ENCODE results near the gene IFT80.

DNA sequence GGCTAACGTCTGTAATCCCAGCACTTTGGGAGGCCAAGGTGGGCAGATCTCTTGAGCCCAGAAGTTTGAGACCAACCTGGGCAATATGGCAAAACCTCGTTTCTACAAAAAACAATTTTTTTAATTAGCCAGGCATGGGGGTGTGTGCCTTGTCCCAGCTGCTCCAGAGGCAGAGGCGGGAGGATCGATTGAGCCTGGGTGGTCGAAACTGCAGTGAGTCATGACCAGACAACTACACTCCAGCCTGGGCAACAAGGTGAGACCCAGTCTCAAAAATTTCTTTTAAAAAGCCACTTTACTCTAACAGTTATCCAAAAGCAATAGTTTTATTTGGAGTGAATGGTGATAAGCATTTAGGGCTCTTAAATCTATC, 38.0 kb upstream of the IFT80 start:
- TF ChIP-seq POLR2A (IDR thresholded peaks at IDR 0.05): no peak
- TF ChIP-seq EP300 (IDR thresholded peaks at IDR 0.05): no peak
- TF ChIP-seq, protein P1, sequence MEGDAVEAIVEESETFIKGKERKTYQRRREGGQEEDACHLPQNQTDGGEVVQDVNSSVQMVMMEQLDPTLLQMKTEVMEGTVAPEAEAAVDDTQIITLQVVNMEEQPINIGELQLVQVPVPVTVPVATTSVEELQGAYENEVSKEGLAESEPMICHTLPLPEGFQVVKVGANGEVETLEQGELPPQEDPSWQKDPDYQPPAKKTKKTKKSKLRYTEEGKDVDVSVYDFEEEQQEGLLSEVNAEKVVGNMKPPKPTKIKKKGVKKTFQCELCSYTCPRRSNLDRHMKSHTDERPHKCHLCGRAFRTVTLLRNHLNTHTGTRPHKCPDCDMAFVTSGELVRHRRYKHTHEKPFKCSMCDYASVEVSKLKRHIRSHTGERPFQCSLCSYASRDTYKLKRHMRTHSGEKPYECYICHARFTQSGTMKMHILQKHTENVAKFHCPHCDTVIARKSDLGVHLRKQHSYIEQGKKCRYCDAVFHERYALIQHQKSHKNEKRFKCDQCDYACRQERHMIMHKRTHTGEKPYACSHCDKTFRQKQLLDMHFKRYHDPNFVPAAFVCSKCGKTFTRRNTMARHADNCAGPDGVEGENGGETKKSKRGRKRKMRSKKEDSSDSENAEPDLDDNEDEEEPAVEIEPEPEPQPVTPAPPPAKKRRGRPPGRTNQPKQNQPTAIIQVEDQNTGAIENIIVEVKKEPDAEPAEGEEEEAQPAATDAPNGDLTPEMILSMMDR (IDR thresholded peaks at IDR 0.05): no peak
